HCT116 (cell line): Measurements from ENCODE around the gene HOXA13. TPM values are rescaled to one million over a fixed set of nuclear protein-coding genes. Genes with fewer than 3 reads are reported as not detected.
A peak's percentile ranks its signal among the peaks of the same experiment; 100 is the strongest.

Experiments used
- ATAC-seq: fragments of 200-7000 bp; cut with Tn5 transposase; 2 replicates; pipeline ENCODE4 v1.9.1; 2020; ENCODE audit warnings: mild to moderate bottlenecking, moderate library complexity
- BruUV-seq: library from RNA; stranded (reverse); fragments of 400-500 nt; replicated peaks from 2 replicates; lab custom pipeline; 2021; lab: Mats Ljungman, UMichigan
- CTCF ChIA-PET: fragments of 300-600 bp; sonication (Branson Sonifier 250); formaldehyde crosslinking; loops from one replicate; lab custom pipeline; 2021; ENCODE audit warnings: antibody characterized with exemption; lab: Charles Lee
- POLR2A ChIA-PET: fragments of 300-600, 350-600 bp; sonication (Branson Sonifier 250); formaldehyde crosslinking; loops from one replicate; lab custom pipeline; 2021; ENCODE audit warnings: antibody characterized with exemption; lab: Charles Lee
- RAD21 ChIA-PET, 2 experiments: fragments of 300-600 bp; sonication (Branson Sonifier 250); formaldehyde crosslinking; loops; one replicate each; lab custom pipeline; 2023; ENCODE audit warnings: low total read pairs in 2 of 2; ENCODE audit not compliant: uncharacterized antibody in 2 of 2, unreplicated experiment in 2 of 2, low non-redundant PET in 1 of 2; lab: Charles Lee
- DNase-seq: peaks from one replicate; pipeline ENCODE4 v3.0.0-alpha.2; 2010; ENCODE audit warnings: low read depth, low spot score
- H2AFZ ChIP-seq: fragments of 200-600 bp; shearing (Covaris generic), sonication (generic); 2 replicates; pipeline ENCODE4 v1.6.1; 2017; ENCODE audit warnings: low read depth, mixed run types, mixed read lengths, antibody characterized with exemption, low read length; ENCODE audit not compliant: poor library complexity, severe bottlenecking
- H3K27ac ChIP-seq: 2 replicates; pipeline ENCODE4 v1.5.1; 2012; ENCODE audit warnings: low read depth, low read length
- H3K27me3 ChIP-seq: fragments of 200-600 bp; sonication (generic); 2 replicates; pipeline ENCODE4 v1.6.1; 2016; ENCODE audit warnings: mixed run types, low read length, mixed read lengths; ENCODE audit not compliant: insufficient read depth
- H3K36me3 ChIP-seq, 2 experiments: fragments of 200-500 bp in 1 of 2; fragments of 200-600 bp in 1 of 2; sonication (Bioruptor generic) in 1 of 2; sonication (generic) in 1 of 2; 2 replicates each; pipeline versions ENCODE4 v1.5.1 to v1.6.1; 2014 to 2016; ENCODE audit warnings: low read length in 2 of 2, inconsistent platforms in 1 of 2, mixed read lengths in 1 of 2, mixed run types in 1 of 2; ENCODE audit not compliant: insufficient read depth in 2 of 2, control insufficient read depth in 1 of 2
- H3K4me1 ChIP-seq, 2 experiments: fragments of 200-600 bp in 1 of 2; sonication (generic) in 1 of 2; 2 replicates each; pipeline versions ENCODE4 v1.5.1 to v1.6.1; 2012 to 2017; ENCODE audit warnings: low read length in 2 of 2, inconsistent platforms in 1 of 2, mild to moderate bottlenecking in 1 of 2, mixed read lengths in 1 of 2, mixed run types in 1 of 2, moderate library complexity in 1 of 2; ENCODE audit not compliant: insufficient read depth in 2 of 2, control insufficient read depth in 1 of 2
- H3K4me2 ChIP-seq: fragments of 200-600 bp; sonication (generic); 2 replicates; pipeline ENCODE4 v1.6.1; 2017; ENCODE audit warnings: mixed run types, low read length, mixed read lengths
- H3K4me3 ChIP-seq, 2 experiments: fragments of 200-600 bp in 1 of 2; sonication (generic) in 1 of 2; replicated peaks in 1 of 2; 2 replicates each; pipeline ENCODE4 v1.5.1; 2011 to 2016; ENCODE audit warnings: low read length in 2 of 2, control low read depth in 1 of 2, low read depth in 1 of 2, mild to moderate bottlenecking in 1 of 2, mixed read lengths in 1 of 2, mixed run types in 1 of 2
- H3K79me2 ChIP-seq: fragments of 200-600 bp; sonication (generic); 2 replicates; pipeline ENCODE4 v1.6.1; 2017; ENCODE audit warnings: mild to moderate bottlenecking, mixed run types, low read length, moderate library complexity, mixed read lengths; ENCODE audit not compliant: insufficient read depth
- H3K9ac ChIP-seq: fragments of 200-600 bp; sonication (generic); 2 replicates; pipeline ENCODE4 v1.6.1; 2016; ENCODE audit warnings: low read length, mixed read lengths
- H3K9me2 ChIP-seq: fragments of 200-600 bp; sonication (generic), shearing (Covaris generic); 2 replicates; pipeline ENCODE4 v1.6.1; 2017; ENCODE audit warnings: mixed run types, mild to moderate bottlenecking, moderate library complexity; ENCODE audit not compliant: insufficient read depth
- H3K9me3 ChIP-seq, 2 experiments: fragments of 200-500 bp in 1 of 2; fragments of 200-600 bp in 1 of 2; sonication (Bioruptor generic) in 1 of 2; sonication (generic) in 1 of 2; 2 replicates each; pipeline ENCODE4 v1.6.1; 2014 to 2017; ENCODE audit warnings: low read length in 2 of 2, mixed read lengths in 2 of 2, inconsistent platforms in 1 of 2, low read depth in 1 of 2, mild to moderate bottlenecking in 1 of 2, mixed run types in 1 of 2, moderate library complexity in 1 of 2; ENCODE audit not compliant: control insufficient read depth in 1 of 2, insufficient read depth in 1 of 2
- H4K20me1 ChIP-seq: fragments of 200-600 bp; sonication (generic), shearing (Covaris generic); 2 replicates; pipeline ENCODE4 v1.6.1; 2017; ENCODE audit warnings: mixed run types, mild to moderate bottlenecking, moderate library complexity; ENCODE audit not compliant: insufficient read depth
- ATF3 ChIP-seq: IDR thresholded peaks from 2 replicates; pipeline ENCODE4 v1.6.1; 2012
- intact Hi-C: fragments of 100-400 bp; cut with micrococcal nuclease; formaldehyde crosslinking; loops from 2 replicates; pipeline ENCODE4 v1.10.0; 2022
- total RNA-seq: library from RNA; stranded (reverse); gene quantifications from one replicate; pipeline ENCODE4 v1.2.1, GENCODE V29; 2021; ENCODE audit not compliant: unreplicated experiment
- TF ChIP-seq, protein P1 (sequence below): IDR thresholded peaks from 2 replicates; pipeline ENCODE4 v1.6.1; 2012; ENCODE audit warnings: low read depth

Gene HOXA13
- total RNA-seq, 1 experiment from 2014 or later: 3.6 TPM

DNA sequence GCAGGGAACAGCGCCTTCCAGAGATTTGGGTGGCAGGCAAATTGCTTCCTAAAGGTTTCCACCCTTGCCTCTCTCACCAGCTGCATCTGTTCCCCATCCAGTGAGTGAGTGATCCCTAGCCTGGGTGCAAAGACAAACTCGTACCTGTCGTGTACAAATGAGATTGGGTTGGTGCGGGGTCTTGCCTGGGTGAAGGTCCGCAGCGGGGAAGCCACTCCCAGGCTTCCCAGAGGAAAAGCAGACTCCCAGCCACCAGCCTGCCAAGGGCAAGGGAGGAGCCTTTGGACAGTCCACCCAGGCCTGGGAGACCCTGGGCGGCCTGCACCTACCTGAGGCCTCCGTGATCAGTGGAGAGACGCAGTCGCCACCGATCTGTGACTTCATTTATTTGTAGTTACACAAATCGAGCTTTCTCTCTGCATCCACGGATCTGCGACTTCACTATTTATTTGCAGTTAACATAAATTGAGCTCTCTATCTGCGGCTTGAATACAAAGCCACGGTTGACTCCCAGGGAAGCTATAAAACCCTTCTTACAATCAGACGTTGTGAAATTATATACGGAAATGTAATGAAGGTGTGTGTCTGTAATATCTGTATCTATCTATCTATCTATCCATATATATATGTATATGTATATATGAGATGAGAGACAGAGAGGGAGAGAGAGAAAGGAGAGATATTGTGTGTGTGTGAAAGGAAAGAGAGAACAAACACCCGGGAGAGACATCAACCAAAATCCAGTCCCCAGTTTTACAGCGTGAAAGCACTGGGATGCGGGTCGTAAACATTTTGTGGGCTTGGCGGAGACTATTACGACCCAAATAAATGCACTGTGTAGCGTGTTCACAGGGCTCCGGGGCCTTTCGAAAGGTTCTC lies 40.4 kb downstream of the HOXA13 start:
- CTCF ChIA-PET: interaction anchor here (1.0 to 1.6 kb wide), 5 partner anchors 20 to 790 kb away, joined by 3 to 8 read pairs (median 4); no protein-coding TSS in a partner anchor
- intact Hi-C loops: loop anchor here (2.0 to 10.0 kb wide), 5 partner anchors 877 to 1592 kb away; partner anchors contain the start of genes CBX3 and HNRNPA2B1
- TF ChIP-seq ATF3: no peak
- TF ChIP-seq, protein P1, sequence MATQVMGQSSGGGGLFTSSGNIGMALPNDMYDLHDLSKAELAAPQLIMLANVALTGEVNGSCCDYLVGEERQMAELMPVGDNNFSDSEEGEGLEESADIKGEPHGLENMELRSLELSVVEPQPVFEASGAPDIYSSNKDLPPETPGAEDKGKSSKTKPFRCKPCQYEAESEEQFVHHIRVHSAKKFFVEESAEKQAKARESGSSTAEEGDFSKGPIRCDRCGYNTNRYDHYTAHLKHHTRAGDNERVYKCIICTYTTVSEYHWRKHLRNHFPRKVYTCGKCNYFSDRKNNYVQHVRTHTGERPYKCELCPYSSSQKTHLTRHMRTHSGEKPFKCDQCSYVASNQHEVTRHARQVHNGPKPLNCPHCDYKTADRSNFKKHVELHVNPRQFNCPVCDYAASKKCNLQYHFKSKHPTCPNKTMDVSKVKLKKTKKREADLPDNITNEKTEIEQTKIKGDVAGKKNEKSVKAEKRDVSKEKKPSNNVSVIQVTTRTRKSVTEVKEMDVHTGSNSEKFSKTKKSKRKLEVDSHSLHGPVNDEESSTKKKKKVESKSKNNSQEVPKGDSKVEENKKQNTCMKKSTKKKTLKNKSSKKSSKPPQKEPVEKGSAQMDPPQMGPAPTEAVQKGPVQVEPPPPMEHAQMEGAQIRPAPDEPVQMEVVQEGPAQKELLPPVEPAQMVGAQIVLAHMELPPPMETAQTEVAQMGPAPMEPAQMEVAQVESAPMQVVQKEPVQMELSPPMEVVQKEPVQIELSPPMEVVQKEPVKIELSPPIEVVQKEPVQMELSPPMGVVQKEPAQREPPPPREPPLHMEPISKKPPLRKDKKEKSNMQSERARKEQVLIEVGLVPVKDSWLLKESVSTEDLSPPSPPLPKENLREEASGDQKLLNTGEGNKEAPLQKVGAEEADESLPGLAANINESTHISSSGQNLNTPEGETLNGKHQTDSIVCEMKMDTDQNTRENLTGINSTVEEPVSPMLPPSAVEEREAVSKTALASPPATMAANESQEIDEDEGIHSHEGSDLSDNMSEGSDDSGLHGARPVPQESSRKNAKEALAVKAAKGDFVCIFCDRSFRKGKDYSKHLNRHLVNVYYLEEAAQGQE: no peak
- TF ChIP-seq, all 23 proteins: peak for 0
- no peak overlapping the region for H2AFZ ChIP-seq
- ChIA-PET RAD21 (interaction anchor here in 1 of 2 experiments (1.1 kb wide), 1 partner anchor 478 kb away, joined by 3 read pairs; no protein-coding TSS in a partner anchor), POLR2A (no interaction called here)
- H3K4me1 ChIP-seq: peaks cover 18 to 59% of the 10 kb centered on the region in 2 experiments
- no peak overlapping the region for H3K27ac ChIP-seq
- no peak overlapping the region for H3K9ac ChIP-seq
- H3K27me3 ChIP-seq: no peaks in the 10 kb centered on the region
- peak overlapping the region; percentile 97; the same call in 1 of the 2 replicates for H3K4me2 ChIP-seq
- DNase-seq (no peak), ATAC-seq (no peak)
- H3K9me3 ChIP-seq: no peaks in the 10 kb centered on the region
- no TSS peak for BruUV-seq
- no peaks in the 10 kb centered on the region for H3K9me2 ChIP-seq
- H4K20me1 ChIP-seq: no peaks in the 10 kb centered on the region
- H3K36me3 ChIP-seq: peaks cover 0 to 4% of the 10 kb centered on the region in 2 experiments; a peak in 1 of 4 replicates
- H3K79me2 ChIP-seq: peaks cover 42% of the 10 kb centered on the region
- H3K4me3 ChIP-seq: no peak overlapping the region
